Endothelial cell of hepatic sinusoid (primary cell): Measurements from ENCODE around the gene MOK.

Experiments
- in situ Hi-C: cut with HindIII; loops from 2 replicates; pipeline ENCODE4 v1.10.0; 2017; ENCODE audit warnings: low sequenced_read_pairs

Gene MOK

GRCh38 chr14:102288139-102288538, 16.8 kb downstream of the MOK start:
- in situ Hi-C loops: no loop called here

GRCh38 chr14:102285106-102285505, 19.9 kb downstream of the MOK start:
- in situ Hi-C loops: no loop called here

GRCh38 chr14:102283631-102284129, 21.3 kb downstream of the MOK start:
- in situ Hi-C loops: no loop called here

GRCh38 chr14:102282751-102283465, 22.1 kb downstream of the MOK start:
- in situ Hi-C loops: no loop called here

- in situ Hi-C loops: no loop called here
These were observed 24.5 kb downstream of the MOK start for GRCh38 chr14:102280376-102280962.

- in situ Hi-C loops: no loop called here
These were observed 25.1 kb downstream of the MOK start for GRCh38 chr14:102279688-102280348.

- in situ Hi-C loops: no loop called here
These were observed 25.7 kb downstream of the MOK start for GRCh38 chr14:102279282-102279681.

- in situ Hi-C loops: no loop called here
These were observed 26.4 kb downstream of the MOK start for GRCh38 chr14:102278631-102278935.

GRCh38 chr14:102277874-102278630, 26.9 kb downstream of the MOK start:
- in situ Hi-C loops: no loop called here

- in situ Hi-C loops: no loop called here
These were observed 29.1 kb downstream of the MOK start for GRCh38 chr14:102275866-102276265.

GRCh38 chr14:102272392-102272791, 32.6 kb downstream of the MOK start:
- in situ Hi-C loops: no loop called here

- in situ Hi-C loops: no loop called here
These were observed 40.2 kb downstream of the MOK start for GRCh38 chr14:102264775-102265174.

- in situ Hi-C loops: no loop called here
These were observed 40.6 kb downstream of the MOK start for GRCh38 chr14:102264355-102264754.

- in situ Hi-C loops: no loop called here
These were observed 42.0 kb downstream of the MOK start for GRCh38 chr14:102262929-102263462.

- in situ Hi-C loops: no loop called here
These were observed 46.8 kb downstream of the MOK start for GRCh38 chr14:102258136-102258535.

GRCh38 chr14:102256716-102257115, 48.2 kb downstream of the MOK start:
- in situ Hi-C loops: no loop called here

- in situ Hi-C loops: no loop called here
These were observed 49.4 kb downstream of the MOK start for GRCh38 chr14:102255401-102256190.

- in situ Hi-C loops: no loop called here
These were observed 51.8 kb downstream of the MOK start for GRCh38 chr14:102252834-102253801.

- in situ Hi-C loops: no loop called here
These were observed 53.8 kb downstream of the MOK start for GRCh38 chr14:102251161-102251560.
